Measurements from ENCODE around the gene PDE8A. TPM values are rescaled to one million over a fixed set of nuclear protein-coding genes. Genes with fewer than 3 reads are reported as not detected.

The PDE8A gene
- total RNA-seq, 2 experiments from 2014 or later: 28.3 to 32.3 TPM

- H3K9me3 ChIP-seq (ENCODE audit: low read length): no peaks in the 10 kb centered on the region
- no peak for DNase-seq (ENCODE audit: low spot score)
- H3K9me2 ChIP-seq (ENCODE audit: insufficient read depth, low read length): no peaks in the 10 kb centered on the region
- no peaks in the 10 kb centered on the region for H3K79me2 ChIP-seq (ENCODE audit: insufficient read depth, low read depth, low read length)
- BruUV-seq (replicated peaks): no TSS peak
- ChIA-PET CTCF (ENCODE audit: unreplicated experiment) (no interaction called here), POLR2A (interaction anchor here (0.5 to 0.9 kb wide), 2 partner anchors 10 to 512 kb away, joined by 3 read pairs; no protein-coding TSS in a partner anchor)
- H3K4me3 ChIP-seq (ENCODE audit: low read depth, low read length, poor library complexity, severe bottlenecking): no peak overlapping the region
- intact Hi-C loops (cut with micrococcal nuclease; ENCODE audit: unreplicated experiment): no loop called here
- TF ChIP-seq, protein P1, sequence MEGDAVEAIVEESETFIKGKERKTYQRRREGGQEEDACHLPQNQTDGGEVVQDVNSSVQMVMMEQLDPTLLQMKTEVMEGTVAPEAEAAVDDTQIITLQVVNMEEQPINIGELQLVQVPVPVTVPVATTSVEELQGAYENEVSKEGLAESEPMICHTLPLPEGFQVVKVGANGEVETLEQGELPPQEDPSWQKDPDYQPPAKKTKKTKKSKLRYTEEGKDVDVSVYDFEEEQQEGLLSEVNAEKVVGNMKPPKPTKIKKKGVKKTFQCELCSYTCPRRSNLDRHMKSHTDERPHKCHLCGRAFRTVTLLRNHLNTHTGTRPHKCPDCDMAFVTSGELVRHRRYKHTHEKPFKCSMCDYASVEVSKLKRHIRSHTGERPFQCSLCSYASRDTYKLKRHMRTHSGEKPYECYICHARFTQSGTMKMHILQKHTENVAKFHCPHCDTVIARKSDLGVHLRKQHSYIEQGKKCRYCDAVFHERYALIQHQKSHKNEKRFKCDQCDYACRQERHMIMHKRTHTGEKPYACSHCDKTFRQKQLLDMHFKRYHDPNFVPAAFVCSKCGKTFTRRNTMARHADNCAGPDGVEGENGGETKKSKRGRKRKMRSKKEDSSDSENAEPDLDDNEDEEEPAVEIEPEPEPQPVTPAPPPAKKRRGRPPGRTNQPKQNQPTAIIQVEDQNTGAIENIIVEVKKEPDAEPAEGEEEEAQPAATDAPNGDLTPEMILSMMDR (conservative IDR thresholded peaks at IDR 0.05; ENCODE audit: low read length): no peak
- TF ChIP-seq EZH2phosphoT487 (IDR thresholded peaks at IDR 0.05; ENCODE audit: borderline replicate concordance, low read depth, low read length): no peak
- no peak overlapping the region for H3K27ac ChIP-seq (ENCODE audit: low read depth, low read length, poor library complexity, severe bottlenecking)
- H3K36me3 ChIP-seq (ENCODE audit: insufficient read depth, low read length): peaks cover 12% of the 10 kb centered on the region; the same call in 1 of the 2 replicates
- no peaks in the 10 kb centered on the region for H4K20me1 ChIP-seq (ENCODE audit: insufficient read depth, low read length)
- no peak overlapping the region for H2AFZ ChIP-seq (ENCODE audit: low read length)
- no peaks in the 10 kb centered on the region for H3K4me1 ChIP-seq (ENCODE audit: insufficient read depth, low read length, poor library complexity, severe bottlenecking)
- no peak overlapping the region for H3K4me2 ChIP-seq (ENCODE audit: low read length)
Observed at GRCh38 chr15:85142312-85142711, 160.7 kb downstream of the PDE8A start.

- no peak overlapping the region for H3K4me3 ChIP-seq (ENCODE audit: low read depth, low read length, poor library complexity, severe bottlenecking)
- intact Hi-C loops (cut with micrococcal nuclease; ENCODE audit: unreplicated experiment): no loop called here
- no peak overlapping the region for H2AFZ ChIP-seq (ENCODE audit: low read length)
- H4K20me1 ChIP-seq (ENCODE audit: insufficient read depth, low read length): no peaks in the 10 kb centered on the region
- H3K79me2 ChIP-seq (ENCODE audit: insufficient read depth, low read depth, low read length): no peaks in the 10 kb centered on the region
- no peaks in the 10 kb centered on the region for H3K9me3 ChIP-seq (ENCODE audit: low read length)
- CTCF ChIA-PET (ENCODE audit: unreplicated experiment): no interaction called here
- no peaks in the 10 kb centered on the region for H3K9me2 ChIP-seq (ENCODE audit: insufficient read depth, low read length)
- POLR2A ChIA-PET: no interaction called here
- no peaks in the 10 kb centered on the region for H3K4me1 ChIP-seq (ENCODE audit: insufficient read depth, low read length, poor library complexity, severe bottlenecking)
- no peak overlapping the region for H3K27ac ChIP-seq (ENCODE audit: low read depth, low read length, poor library complexity, severe bottlenecking)
- BruUV-seq (replicated peaks): no TSS peak
- H3K4me2 ChIP-seq (ENCODE audit: low read length): no peak overlapping the region
- H3K36me3 ChIP-seq (ENCODE audit: insufficient read depth, low read length): no peaks in the 10 kb centered on the region
- TF ChIP-seq EZH2phosphoT487 (IDR thresholded peaks at IDR 0.05; ENCODE audit: borderline replicate concordance, low read depth, low read length): no peak
- TF ChIP-seq, protein P1 (conservative IDR thresholded peaks at IDR 0.05; ENCODE audit: low read length): no peak
- DNase-seq (ENCODE audit: low spot score): no peak
Observed at GRCh38 chr15:85149465-85150129, 167.9 kb downstream of the PDE8A start.

- Histone ChIP-seq H3K4me1 (ENCODE audit: insufficient read depth, low read length, poor library complexity, severe bottlenecking) (no peaks in the 10 kb centered on the region), H3K79me2 (ENCODE audit: insufficient read depth, low read depth, low read length) (no peaks in the 10 kb centered on the region), H3K9me2 (ENCODE audit: insufficient read depth, low read length) (no peaks in the 10 kb centered on the region), H3K36me3 (ENCODE audit: insufficient read depth, low read length) (no peaks in the 10 kb centered on the region), H3K4me2 (ENCODE audit: low read length) (no peak overlapping the region), H4K20me1 (ENCODE audit: insufficient read depth, low read length) (no peaks in the 10 kb centered on the region), H3K27ac (ENCODE audit: low read depth, low read length, poor library complexity, severe bottlenecking) (no peak overlapping the region), H3K9me3 (ENCODE audit: low read length) (no peaks in the 10 kb centered on the region), H2AFZ (ENCODE audit: low read length) (no peak overlapping the region), H3K4me3 (ENCODE audit: low read depth, low read length, poor library complexity, severe bottlenecking) (no peak overlapping the region)
- DNase-seq (ENCODE audit: low spot score): no peak
- intact Hi-C loops (cut with micrococcal nuclease; ENCODE audit: unreplicated experiment): no loop called here
- CTCF ChIA-PET (ENCODE audit: unreplicated experiment): no interaction called here
- POLR2A ChIA-PET: no interaction called here
- BruUV-seq (replicated peaks): no TSS peak
- TF ChIP-seq EZH2phosphoT487 (IDR thresholded peaks at IDR 0.05; ENCODE audit: borderline replicate concordance, low read depth, low read length): no peak
- TF ChIP-seq, protein P1 (conservative IDR thresholded peaks at IDR 0.05; ENCODE audit: low read length): no peak
Observed at GRCh38 chr15:85150130-85150480, 168.4 kb downstream of the PDE8A start.
